HepG2 (cell line): ENCODE measurements around the gene PTCD2. TPM values are rescaled to one million over a fixed set of nuclear protein-coding genes. Genes with fewer than 3 reads are reported as not detected.

Experiments used
- ATF2 ChIP-seq: sonication (generic); formaldehyde crosslinking; IDR thresholded peaks from 2 replicates; pipeline ENCODE4 v1.4.0; 2020; ENCODE audit warnings: missing genetic modification reagents
- HNRNPL ChIP-seq: fragments of 200-400 bp; formaldehyde crosslinking; IDR thresholded peaks from 2 replicates; pipeline ENCODE4 v1.6.1; 2017; ENCODE audit warnings: mild to moderate bottlenecking, low read depth, low read length
- IRF1 ChIP-seq: sonication (generic); formaldehyde crosslinking; IDR thresholded peaks from 2 replicates; pipeline ENCODE4 v1.4.0; 2020; ENCODE audit warnings: low read depth, mild to moderate bottlenecking, missing genetic modification reagents
- REXO4 ChIP-seq: sonication (generic); formaldehyde crosslinking; IDR thresholded peaks from 2 replicates; pipeline ENCODE4 v1.8.0; 2022; ENCODE audit warnings: missing genetic modification reagents, mild to moderate bottlenecking, borderline replicate concordance
- SATB2 ChIP-seq: sonication (generic); formaldehyde crosslinking; IDR thresholded peaks from 2 replicates; pipeline ENCODE4 v1.5.0; 2020; ENCODE audit warnings: missing genetic modification reagents
- SCMH1 ChIP-seq: sonication (generic); formaldehyde crosslinking; IDR thresholded peaks from 2 replicates; pipeline ENCODE4 v1.9.0; 2021; ENCODE audit warnings: missing genetic modification reagents, mild to moderate bottlenecking, borderline replicate concordance
- SNAPC4 ChIP-seq: sonication (generic); formaldehyde crosslinking; IDR thresholded peaks from 2 replicates; pipeline ENCODE4 v1.4.0; 2020; ENCODE audit warnings: mild to moderate bottlenecking, missing genetic modification reagents
- SP140L ChIP-seq: sonication (generic); formaldehyde crosslinking; IDR thresholded peaks from 2 replicates; pipeline ENCODE4 v1.4.0; 2020; ENCODE audit warnings: missing genetic modification reagents, borderline replicate concordance
- SP2 ChIP-seq: sonication (generic); formaldehyde crosslinking; IDR thresholded peaks from 2 replicates; pipeline ENCODE4 v1.5.1; 2020; ENCODE audit warnings: mild to moderate bottlenecking, missing genetic modification reagents
- SRSF1 ChIP-seq: fragments of 200-400 bp; formaldehyde crosslinking; optimal IDR thresholded peaks from 2 replicates; pipeline ENCODE3; 2017; ENCODE audit warnings: mild to moderate bottlenecking, low read depth, low read length, moderate library complexity
- ZBTB10 ChIP-seq: sonication (generic); formaldehyde crosslinking; IDR thresholded peaks from 2 replicates; pipeline ENCODE4 v1.4.0; 2020; ENCODE audit warnings: missing genetic modification reagents, borderline replicate concordance
- ZFP36 ChIP-seq: fragments of 150-350 bp; IDR thresholded peaks from 2 replicates; pipeline ENCODE4 v1.6.1; 2018; ENCODE audit warnings: borderline replicate concordance, low read length, low read depth; ENCODE audit not compliant: partially characterized antibody
- ZFYVE20 ChIP-seq: sonication (generic); formaldehyde crosslinking; IDR thresholded peaks from 2 replicates; pipeline ENCODE4 v1.8.0; 2023; ENCODE audit warnings: low read depth, mild to moderate bottlenecking, moderate library complexity, missing genetic modification reagents, borderline replicate concordance
- ZNF143 ChIP-seq: sonication (generic); formaldehyde crosslinking; IDR thresholded peaks from 2 replicates; pipeline ENCODE4 v1.4.0; 2020; ENCODE audit warnings: missing genetic modification reagents
- ZNF446 ChIP-seq: sonication (generic); formaldehyde crosslinking; IDR thresholded peaks from 2 replicates; pipeline ENCODE4 v1.5.0; 2020; ENCODE audit warnings: mild to moderate bottlenecking, missing genetic modification reagents
- ZNF572 ChIP-seq: sonication (generic); formaldehyde crosslinking; IDR thresholded peaks from 2 replicates; pipeline ENCODE4 v1.5.1; 2020; ENCODE audit warnings: mild to moderate bottlenecking, missing genetic modification reagents
- ZNF674 ChIP-seq: sonication (generic); formaldehyde crosslinking; IDR thresholded peaks from 2 replicates; pipeline ENCODE4 v1.5.0; 2020; ENCODE audit warnings: low read depth, mild to moderate bottlenecking, missing genetic modification reagents
- ZNF776 ChIP-seq: sonication (generic); formaldehyde crosslinking; IDR thresholded peaks from 2 replicates; pipeline ENCODE4 v1.4.0; 2020; ENCODE audit warnings: mild to moderate bottlenecking, missing genetic modification reagents
- polyA plus RNA-seq, 8 experiments: library from polyadenylated mRNA; depleted of rRNA in 3 of 8; stranded (reverse) in 7 of 8; unstranded in 1 of 8; fragments of >200 nt; fragmentation: Illumina TruSeq in 4 of 8; extraction: Trizol in 4 of 8; gene quantifications; 2 replicates each; pipeline versions ENCODE4 v1.2.1 to v1.2.3, GENCODE V29; 2011 to 2016; ENCODE audit warnings: low read depth in 4 of 8, missing spikeins in 1 of 8, mixed read lengths in 1 of 8; ENCODE audit not compliant: insufficient read depth in 1 of 8
- total RNA-seq, 5 experiments: library from RNA; depleted of rRNA; stranded (reverse); fragments of >200 nt; fragmentation: Illumina TruSeq; extraction: Trizol; gene quantifications; 2 replicates each; pipeline ENCODE4 v1.2.3, GENCODE V29; 2016; ENCODE audit warnings: low read depth in 1 of 5

PTCD2 gene
- total and polyA plus RNA-seq, 2 of the 13 experiments (the other 11 are each of a cell fraction or from before 2014, with no cell fraction given): 5.3 to 6.4 TPM

- TF ChIP-seq REXO4 (no peak), SP140L (CRISPR knock-in tag) (no peak), ZNF572 (CRISPR knock-in tag) (no peak), ZFYVE20 (0 out of 2 replicates have a peak, but pooled peaks have one; percentile 65), ATF2 (CRISPR knock-in tag) (peak; percentile 51; the same call in 1 of the 2 replicates), ZNF446 (CRISPR knock-in tag) (no peak), SP2 (CRISPR knock-in tag) (peak; percentile 85), SATB2 (CRISPR knock-in tag) (peak; percentile 78; the same call in 1 of the 2 replicates), ZNF143 (peak; percentile 84), HNRNPL (peak; percentile 82), SRSF1 (no peak), SNAPC4 (CRISPR knock-in tag) (peak; percentile 93), ZFP36 (no peak), IRF1 (CRISPR knock-in tag) (0 out of 2 replicates have a peak, but pooled peaks have one; percentile 75), SCMH1 (CRISPR knock-in tag) (no peak), ZBTB10 (CRISPR knock-in tag) (peak; percentile 54; the same call in 1 of the 2 replicates), ZNF776 (CRISPR knock-in tag) (peak; percentile 98), ZNF674 (CRISPR knock-in tag) (no peak)
These were observed 12.0 kb upstream of the PTCD2 start (continued) for GRCh38 chr5:72307968-72308852.
